HG02759 (cell line): ENCODE results near the gene IFNG-AS1.
A peak's percentile ranks its signal among the peaks of the same experiment; 100 is the strongest.

Source experiments
- ATAC-seq: cut with Tn5 transposase; IDR thresholded peaks from one replicate; pipeline ENCODE4 v1.9.1; 2021; ENCODE audit warnings: mild to moderate bottlenecking, moderate library complexity; ENCODE audit not compliant: unreplicated experiment

The IFNG-AS1 gene

DNA sequence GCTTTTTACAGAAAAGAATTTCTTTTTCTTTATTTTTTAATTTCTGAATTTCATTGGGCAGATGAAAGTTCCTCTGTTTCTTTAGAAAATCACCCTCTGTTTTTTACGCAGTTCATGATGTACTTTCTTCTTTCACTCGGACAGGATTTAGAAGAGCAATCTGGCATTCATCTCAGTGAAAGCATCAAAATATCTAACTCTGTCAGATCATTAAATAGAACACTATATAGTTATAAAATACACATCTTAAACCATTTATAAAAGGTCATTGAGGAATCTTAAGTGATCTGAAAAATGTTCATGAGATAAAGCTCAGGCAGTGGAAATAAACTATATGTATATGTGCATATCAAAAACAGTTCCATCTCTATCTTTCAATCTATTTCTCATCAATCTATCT, 3.9 kb downstream of the IFNG-AS1 start:
- ATAC-seq = no peak

DNA sequence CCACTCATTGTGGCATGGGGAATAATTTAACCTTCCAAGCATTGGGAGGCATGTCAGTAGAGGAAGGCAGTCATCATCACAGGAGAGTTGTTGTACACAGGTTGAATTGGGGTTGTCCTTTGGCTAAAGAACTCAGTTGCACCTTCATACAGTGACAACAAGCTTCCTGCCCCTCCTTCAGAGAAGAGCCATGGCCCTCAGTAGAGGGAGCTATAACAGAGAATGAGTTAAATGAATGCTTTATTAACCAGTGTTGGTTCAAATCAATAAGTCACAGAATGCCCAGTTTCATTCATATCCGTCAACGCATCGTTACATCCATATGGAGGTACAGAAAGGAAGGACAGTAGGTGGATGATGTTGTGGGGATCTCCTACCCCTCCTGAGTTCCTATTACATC, 4.8 kb downstream of the IFNG-AS1 start:
- no peak for ATAC-seq

DNA sequence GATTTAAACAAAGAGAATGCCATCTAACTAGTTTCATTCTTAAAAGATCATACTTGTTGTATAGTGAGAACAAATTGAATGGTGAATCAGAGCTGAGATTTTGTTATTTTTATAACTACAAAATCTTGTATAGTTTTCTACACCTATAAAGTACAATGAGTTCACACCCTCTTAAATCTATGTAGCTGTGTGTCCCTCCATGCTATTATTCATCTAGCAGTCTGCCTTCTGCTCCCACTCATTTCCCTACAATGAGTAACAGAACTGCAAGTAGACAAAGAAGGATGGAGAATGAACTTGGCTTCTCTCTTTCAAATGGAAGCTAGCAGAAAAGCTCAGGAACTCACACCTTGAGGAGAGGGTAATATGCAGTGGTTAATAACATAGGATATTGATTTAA, 7.1 kb downstream of the IFNG-AS1 start:
- no peak for ATAC-seq

DNA sequence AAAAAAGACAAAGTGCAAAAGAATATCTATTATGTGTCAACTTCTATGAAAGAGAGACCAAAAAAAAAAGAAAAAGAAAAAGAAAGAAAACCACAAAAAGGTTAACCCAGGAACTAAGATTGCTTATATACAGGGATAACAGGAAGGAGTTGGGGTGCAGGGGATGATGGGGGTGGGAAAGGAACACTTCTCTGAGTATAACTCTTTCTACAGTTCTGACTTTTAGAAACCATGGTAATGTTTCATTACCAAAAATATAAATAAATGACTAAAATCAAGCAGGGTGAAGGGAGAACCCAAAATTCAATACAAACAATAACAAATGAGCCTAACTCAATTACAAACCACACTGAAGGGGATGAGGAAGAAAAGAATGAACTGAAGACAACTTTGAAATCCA, 9.1 kb downstream of the IFNG-AS1 start:
- no peak for ATAC-seq

DNA sequence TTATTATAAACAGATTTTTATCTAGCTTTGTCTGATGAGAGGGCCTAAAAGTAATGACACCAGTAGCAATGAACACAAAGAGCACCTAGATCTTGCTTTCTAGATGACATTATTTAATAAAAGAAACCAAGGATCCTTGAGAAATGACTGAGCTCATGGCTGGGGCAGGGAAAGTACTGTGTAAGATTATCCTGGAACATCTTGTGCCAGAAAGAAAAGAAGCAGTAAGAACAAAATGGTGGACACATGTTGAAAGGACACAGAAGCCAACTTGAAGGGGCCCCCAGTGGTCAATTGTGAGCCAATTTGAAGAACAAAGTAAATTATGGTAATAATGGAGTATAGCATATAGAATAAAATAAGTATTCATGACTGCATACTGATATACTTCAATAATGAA, 10.0 kb downstream of the IFNG-AS1 start:
- no peak for ATAC-seq

DNA sequence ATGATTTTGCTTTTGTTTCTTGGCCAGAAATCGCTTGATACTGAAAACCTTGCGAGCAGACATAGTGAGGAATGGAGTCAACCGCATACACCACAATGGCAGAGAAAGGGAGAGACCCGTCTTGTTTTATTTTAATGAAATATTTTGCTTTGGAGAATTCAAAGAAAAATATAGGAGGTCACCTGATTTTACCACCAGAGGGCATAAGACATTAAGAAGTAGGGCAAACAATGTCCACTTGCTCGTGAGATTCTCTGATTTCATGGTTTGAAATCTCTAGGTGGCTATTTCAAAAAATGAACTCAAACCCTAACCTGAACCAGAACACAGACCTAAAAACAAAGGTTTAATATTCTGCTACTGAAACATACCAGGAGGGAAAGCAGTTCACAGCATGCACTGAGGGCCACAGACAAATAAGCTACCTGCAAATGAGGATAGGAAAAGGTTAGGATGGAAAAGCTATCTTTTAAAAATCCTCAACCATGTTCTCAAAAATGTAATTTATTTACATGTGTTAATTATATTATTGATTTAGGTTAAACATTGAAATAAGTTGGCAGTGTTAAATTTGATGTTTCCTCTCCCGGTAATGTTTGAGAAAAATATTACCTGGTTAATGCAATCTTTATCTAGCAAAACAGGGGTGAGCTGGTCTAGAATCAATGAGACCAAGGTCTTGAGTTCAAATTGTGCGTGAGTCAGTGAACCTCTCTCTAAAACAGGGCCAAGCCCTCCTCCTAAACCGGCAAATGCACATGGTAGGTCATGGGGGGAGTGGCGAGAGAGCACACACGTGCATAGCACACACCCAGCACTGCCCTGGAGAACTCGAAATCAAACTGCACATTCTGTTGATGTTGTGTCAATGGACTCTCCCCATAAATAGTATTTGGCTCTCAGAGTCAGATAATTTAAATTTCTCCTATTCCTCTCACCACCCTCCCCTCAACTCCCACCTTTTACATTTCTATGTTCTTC, 12.5 kb downstream of the IFNG-AS1 start:
- ATAC-seq = no peak

DNA sequence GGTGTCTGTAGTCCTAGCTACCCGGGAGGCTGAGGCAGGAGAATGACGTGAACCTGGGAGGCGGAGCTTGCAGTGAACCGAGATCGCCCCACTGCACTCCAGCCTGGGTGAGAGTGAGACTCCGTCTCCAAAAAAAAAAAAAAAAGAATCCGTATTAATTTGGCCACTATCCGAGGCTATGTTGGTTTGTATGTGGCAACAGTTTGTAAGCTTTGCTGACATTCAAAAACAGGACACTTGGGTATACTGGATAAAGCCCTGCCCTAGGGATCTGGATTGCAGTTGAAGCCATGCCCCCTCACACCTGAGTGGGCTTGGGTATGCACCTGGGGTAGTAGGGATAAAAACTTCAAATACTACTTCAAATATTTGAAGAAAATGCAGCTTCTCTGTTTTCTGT, 14.5 kb downstream of the IFNG-AS1 start:
- ATAC-seq = no peak

DNA sequence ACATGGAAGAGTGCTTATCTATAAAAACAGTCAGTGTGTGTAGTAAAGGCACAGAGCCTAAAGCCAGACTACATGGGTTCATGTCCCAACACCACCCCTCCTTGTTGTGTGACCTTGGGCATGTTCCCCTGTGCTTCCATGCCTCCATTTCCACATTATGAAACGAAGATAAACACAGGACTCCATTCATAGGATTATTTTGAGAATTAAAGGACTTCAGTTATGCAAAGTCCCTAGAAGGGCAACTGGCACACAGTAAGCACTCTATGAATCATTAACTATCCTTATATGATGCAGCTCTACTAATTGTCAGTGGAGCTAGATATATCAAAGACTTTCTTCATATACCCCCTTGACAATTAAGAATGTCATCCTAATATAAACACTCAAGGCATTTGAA, 17.8 kb downstream of the IFNG-AS1 start:
- ATAC-seq = no peak

DNA sequence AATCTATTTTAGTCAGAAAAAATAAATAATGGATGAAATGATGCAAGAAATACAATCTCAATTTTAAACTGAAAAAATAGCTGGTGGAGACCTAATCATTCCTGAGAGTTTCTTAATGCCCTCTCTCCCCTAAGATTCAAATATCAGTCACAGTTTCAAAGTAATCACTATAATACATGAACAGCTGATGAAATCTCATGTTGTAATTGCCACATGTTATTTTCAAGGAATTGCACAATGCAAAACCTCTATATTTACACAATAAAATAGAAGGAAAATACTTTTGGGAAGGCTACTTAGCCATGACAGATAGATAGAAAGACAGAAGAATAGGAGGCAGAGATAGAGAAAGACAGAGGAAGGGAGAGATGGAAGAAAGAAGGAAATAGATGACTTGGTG, 18.2 kb downstream of the IFNG-AS1 start:
- no peak for ATAC-seq

DNA sequence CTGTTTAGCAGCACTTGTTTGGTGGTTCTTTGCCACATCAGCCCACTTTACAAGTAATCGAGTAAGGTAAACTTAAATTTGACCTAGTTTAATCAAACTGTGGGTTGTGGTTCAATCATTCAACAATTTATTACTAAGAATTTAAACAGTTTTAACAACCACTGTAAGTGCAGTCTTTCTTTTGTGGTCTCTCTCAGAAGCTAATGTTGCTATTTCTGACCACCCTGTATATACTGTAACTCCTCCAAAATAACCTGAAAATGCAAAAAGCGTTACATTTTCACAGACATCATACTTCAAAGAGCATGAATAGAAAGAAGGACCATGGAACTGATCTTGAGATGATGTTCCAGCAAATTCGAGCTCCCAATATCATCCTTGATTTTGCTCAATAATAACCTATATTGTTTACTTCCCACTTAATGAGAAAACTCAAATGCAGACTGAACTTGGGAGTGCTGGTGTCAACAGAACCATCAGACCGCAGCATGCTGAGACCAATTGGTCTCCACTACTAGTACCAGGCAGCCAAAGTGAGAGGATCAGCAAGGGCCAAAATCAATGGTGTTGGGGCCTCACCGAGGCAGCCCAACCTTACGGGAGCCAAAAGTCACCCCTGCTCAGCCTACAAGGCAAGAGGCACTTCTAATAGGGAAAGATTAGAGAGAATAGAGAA, 22.1 kb downstream of the IFNG-AS1 start:
- no peak for ATAC-seq

DNA sequence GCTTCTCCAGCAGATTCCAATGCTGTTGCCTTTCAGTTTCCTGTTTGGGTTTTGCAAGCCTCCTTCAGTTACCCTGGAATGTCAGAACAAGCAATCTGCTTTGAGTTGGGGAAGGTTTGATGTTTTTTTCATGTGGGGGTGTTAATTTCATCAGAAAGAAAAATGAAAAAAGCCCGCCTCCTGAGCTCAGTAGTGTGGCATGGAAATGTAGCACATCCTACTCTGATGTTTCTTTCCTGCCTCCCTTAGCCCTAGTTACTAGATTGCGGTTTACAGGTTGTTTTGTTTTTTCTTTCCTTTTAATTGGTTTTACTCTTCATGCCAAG, 22.6 kb downstream of the IFNG-AS1 start:
- ATAC-seq = no peak

DNA sequence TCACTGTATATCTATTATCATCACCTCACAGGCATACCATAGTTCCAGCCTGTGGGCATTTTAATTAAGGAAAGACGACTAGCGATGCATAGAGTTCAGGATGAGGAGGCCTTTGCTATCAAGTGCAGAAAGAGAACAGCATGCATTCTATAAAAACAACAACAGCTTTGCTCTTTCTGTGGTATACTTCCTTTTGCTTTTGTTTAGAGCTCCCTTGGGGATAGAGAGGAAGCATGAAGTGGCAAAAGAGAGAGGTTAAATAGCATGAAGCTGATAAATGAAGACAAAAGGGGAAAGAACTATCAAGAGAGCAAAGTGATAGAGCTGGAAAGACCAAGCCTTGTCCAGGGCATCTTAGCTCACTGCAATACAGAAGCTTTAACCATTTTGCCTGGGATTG, 23.5 kb downstream of the IFNG-AS1 start:
- peak; percentile 81 for ATAC-seq

DNA sequence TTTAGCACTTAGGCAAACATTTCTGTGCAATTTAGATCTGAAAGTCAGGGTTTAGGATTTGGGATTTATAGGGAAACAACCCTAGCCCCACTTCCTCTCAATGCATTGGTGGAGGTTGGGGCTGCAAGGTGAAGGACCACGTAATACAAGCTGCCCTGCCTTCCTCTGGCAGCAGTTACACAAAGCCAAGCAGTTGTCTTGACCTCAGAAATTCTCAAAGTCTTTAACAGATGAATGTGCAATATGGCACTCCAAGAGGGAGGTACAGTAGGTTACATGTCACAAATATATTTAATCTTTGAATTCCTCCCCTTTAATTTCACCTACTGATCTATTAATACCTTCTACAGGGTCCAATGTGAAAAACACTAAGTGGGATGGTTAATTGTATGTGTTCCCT, 23.9 kb downstream of the IFNG-AS1 start:
- ATAC-seq = no peak

DNA sequence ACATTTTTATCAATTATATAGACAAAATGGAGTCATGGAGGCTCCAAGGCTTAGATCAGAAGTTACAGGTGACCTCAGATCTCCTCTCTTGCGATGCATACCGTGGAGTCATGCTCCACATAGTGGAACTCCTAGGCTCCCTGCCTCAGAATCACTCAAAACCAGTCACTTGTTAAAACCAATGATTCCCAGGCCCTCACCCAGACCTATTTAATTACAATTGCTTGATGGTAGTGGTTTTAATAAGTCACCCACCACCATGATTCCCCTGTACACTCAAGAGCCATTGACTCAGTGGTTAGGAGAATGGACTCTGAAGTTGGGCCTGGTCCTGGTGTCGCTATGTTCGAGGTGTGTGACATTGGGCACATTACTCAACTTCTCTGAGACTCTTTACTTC, 26.9 kb downstream of the IFNG-AS1 start:
- ATAC-seq = no peak

DNA sequence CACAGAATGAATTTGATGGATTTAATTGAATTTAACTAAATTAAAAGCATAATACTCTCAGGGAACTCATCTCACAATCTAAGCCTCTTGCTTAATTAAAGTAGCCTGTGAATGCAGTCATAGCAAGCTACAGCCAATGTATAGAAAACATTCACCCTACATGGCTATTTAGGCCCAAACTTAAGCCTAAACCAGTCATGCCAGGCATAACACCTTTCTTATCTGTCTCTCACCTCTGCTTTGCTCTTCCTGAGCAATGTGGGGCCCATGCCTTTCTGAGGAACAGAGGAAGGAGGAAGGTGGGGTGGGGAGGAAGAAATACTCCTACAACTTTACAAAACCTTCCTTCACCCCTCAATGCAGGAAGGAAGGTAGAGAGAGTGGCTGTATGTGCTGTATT, 29.1 kb downstream of the IFNG-AS1 start:
- ATAC-seq = no peak

DNA sequence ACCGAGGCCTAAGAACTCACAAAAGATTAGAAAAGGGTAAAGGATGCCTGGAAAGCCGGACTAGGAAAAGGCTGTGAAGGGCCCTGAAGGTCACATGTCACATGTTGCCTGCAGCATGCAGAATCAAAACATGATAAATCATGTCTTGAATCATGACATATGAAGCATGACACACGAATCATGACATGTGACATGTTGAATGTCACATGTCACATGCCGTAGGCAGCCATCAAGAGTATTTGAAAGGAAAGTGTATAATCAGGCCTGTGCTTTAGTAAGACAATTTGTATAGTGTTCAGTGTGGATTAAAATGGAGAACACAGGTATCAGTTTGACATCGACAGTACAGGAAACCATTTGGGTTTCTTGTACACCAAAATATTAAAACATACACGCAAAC, 30.8 kb downstream of the IFNG-AS1 start:
- no peak for ATAC-seq

DNA sequence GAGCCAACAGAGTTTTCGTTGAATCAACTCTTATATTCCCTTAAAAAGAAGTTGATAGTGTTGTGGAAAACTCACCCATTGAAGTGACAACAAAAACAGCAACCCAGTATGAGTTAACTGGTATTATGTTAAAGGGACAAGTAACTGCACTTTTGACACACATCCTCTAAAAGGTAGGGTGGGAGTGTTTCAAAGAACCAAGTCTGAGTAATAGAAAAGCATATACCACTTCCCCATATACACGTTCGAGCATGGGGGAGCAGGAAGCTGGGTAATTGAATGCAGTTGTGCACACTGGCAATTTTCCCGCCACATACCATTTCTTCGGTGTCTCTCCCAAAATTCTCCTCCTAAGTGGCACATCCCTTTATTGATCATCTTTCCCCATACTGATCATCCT, 31.5 kb downstream of the IFNG-AS1 start:
- no peak for ATAC-seq

DNA sequence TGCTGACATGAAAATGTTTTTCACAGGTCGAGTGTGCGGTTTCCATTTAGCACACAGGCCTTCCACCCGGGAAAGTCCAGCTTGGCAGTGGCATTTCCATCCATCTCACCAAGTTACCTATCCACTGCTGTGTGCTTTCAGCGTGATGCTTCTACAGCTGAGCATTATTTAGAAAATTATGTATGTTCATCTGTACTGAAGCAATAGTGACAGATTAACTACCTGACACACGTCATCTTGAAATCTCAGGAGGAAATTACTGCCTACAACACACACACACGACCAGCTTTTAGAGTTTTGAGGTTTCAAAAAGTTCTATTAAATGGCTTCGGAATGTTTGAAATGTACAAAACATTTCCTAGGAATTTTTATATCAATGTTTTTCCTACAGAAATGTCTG, 39.4 kb downstream of the IFNG-AS1 start:
- ATAC-seq = no peak

DNA sequence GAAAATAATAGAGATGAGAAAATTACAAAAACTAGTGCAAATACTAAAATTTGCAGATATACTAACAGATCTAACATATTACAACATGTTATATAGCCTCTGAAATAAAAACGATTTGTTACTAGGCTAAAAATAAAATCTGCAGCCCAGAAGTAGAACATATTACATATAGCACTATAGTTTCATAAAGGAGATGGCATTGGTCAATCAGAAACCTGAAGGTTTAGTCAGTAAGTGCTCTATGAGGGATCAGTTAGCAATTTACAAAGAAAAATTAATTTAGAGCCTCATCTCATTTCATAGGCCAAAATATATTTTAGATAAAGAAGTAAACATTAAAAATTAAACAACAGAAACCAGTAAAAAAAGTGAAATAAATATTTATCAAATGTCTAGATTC, 41.0 kb downstream of the IFNG-AS1 start:
- no peak for ATAC-seq

DNA sequence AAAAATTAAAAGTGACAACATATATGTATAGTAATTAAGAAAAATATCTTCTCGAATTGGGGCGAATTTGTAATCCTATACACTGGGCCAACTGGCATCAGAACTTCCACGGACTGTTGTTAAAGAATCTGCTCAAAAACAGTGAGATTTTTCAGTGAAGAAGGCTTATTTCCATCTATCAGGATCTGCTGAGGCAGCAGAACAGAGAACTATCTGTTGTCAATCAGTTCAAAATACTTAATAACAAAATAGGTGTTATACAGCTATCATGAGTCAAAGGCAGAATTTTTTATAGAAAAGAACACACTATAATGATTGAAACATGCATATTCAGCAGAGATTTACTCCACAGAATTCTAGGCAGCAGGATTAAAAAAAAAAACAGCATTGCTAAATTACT, 41.9 kb downstream of the IFNG-AS1 start:
- ATAC-seq = no peak

DNA sequence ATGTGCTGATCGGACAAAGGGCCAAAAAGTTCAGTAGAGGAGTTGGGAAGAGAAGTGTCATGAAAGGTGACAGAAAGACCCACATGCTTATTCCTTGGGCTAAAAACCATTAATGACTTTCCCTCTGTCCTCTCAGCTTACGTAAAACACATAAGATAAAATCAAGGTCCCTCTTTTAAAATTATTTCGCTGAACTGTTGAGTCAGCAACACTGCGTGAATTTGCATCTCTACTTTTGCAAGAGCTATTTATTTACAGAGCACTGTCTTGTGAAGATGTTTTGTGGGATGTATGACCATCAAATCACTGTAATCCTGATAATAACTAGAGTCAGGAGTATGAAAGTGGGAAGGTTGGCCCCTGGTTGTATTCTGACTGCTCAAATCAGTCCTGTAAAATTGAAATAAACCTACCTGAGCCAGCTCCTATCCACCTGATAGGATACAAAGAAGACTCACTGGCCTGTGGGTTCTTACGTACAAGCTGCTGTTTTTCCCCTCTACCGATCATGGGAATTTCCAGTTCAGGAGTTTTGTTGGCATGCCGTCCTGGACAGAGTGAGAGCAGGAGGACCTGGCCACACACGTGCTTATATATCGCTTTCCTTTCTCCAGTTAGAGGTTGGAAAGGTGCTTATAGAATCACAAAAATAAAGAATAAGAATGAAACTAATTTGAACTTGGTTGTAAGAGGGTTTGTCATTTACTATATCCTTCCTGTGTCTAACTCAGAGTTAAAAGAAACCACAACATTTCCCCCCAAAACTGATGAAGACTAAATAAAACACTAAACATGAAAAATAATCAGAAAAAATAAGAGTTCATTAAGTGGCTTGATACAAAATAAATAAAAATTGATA, 42.9 kb downstream of the IFNG-AS1 start:
- no peak for ATAC-seq

DNA sequence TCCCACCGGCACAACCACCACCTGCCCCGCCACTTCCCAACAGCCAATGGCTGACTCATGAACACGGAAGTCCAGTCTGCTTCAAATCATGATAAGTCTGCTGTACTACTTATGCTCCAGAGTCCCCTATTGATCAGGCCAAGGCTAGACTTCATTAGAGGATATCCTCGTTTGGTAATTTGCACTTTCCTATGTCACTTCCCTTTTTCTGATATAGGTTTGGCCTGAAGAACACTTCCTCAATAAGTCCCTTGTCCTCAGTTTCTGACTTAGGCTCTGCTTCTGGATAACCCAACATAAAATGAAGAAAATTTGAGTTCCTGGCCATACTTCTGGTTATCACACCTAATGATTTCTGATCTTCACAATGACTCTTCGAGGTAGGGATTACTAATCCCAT, 45.3 kb downstream of the IFNG-AS1 start:
- no peak for ATAC-seq
